Heart left ventricle (tissue), 16 donors: Measurements from ENCODE around the gene DHRS4L2. TPM values are rescaled to one million over a fixed set of nuclear protein-coding genes. Genes with fewer than 3 reads are reported as not detected.
A peak's percentile ranks its signal among the peaks of the same experiment; 100 is the strongest.
"Not testable (repeated sequence)": the region's sequence is repeated elsewhere in the genome, so short reads cannot be mapped to it uniquely, and the experiment has no call there.

Source experiments
- ATAC-seq, 4 donors: fragments of 200-7000 bp; cut with Tn5 transposase; one replicate each; pipeline ENCODE4 v1.9.1; 2020 to 2022; ENCODE audit warnings: moderate library complexity in 4 of 4, mild to moderate bottlenecking in 3 of 4, moderate number of reproducible peaks in 1 of 4
- DNase-seq, 5 donors: peaks; one replicate each; pipeline ENCODE4 v3.0.0-alpha.2; 2020
- H3K27ac ChIP-seq, 12 donors: fragments of 200-600 bp; sonication (generic) in 4 of 12; one replicate each; pipeline versions ENCODE4 v1.5.0 to v1.8.0; 2016 to 2022; ENCODE audit warnings: mild to moderate bottlenecking in 2 of 12
- H3K27me3 ChIP-seq, 9 donors: fragments of 200-600 bp; sonication (generic) in 2 of 9; one replicate each; pipeline versions ENCODE4 v1.5.1 to v1.8.0; 2016 to 2022; ENCODE audit warnings: mild to moderate bottlenecking in 3 of 9
- H3K36me3 ChIP-seq, 9 donors: fragments of 200-600 bp; sonication (generic) in 2 of 9; one replicate each; pipeline versions ENCODE4 v1.5.0 to v1.8.0; 2018 to 2022; ENCODE audit warnings: mild to moderate bottlenecking in 2 of 9
- H3K4me1 ChIP-seq, 12 donors: fragments of 200-600 bp; sonication (generic) in 4 of 12; one replicate each; pipeline versions ENCODE4 v1.5.0 to v1.8.0; 2016 to 2022; ENCODE audit warnings: mild to moderate bottlenecking in 3 of 12
- H3K4me3 ChIP-seq, 12 donors: fragments of 200-600 bp; sonication (generic) in 4 of 12; one replicate each; pipeline versions ENCODE4 v1.5.0 to v1.8.0; 2017 to 2022; ENCODE audit warnings: mild to moderate bottlenecking in 9 of 12, moderate library complexity in 4 of 12
- H3K9me3 ChIP-seq, 12 donors: fragments of 200-600 bp; sonication (generic) in 4 of 12; one replicate each; pipeline versions ENCODE4 v1.5.0 to v1.8.0; 2016 to 2022; ENCODE audit warnings: mild to moderate bottlenecking in 1 of 12
- POLR2A ChIP-seq, 2 donors: fragments of 450-650 bp; IDR thresholded peaks; one replicate each; pipeline ENCODE4 v1.6.1; 2017; ENCODE audit warnings: antibody characterized with exemption in 2 of 2, mild to moderate bottlenecking in 2 of 2, moderate library complexity in 2 of 2
- WGBS, 4 donors: extraction: QIAGEN DNeasy Blood & Tissue Kit in 2 of 4; methylation state at CpG; one replicate each; pipeline versions ENCODE4 v1.1.5 to v1.1.7; 2013 to 2018; 5-methylcytosine and 5-hydroxymethylcytosine counted together
- intact Hi-C, 10 donors: fragments of 100-400 bp; cut with DNase I; formaldehyde crosslinking; loops; one replicate each; pipeline versions ENCODE4 v1.11.1 to v1.14.2; 2022
- polyA plus RNA-seq, 2 donors: library from polyadenylated mRNA; stranded (reverse); fragments of 200-250 nt; gene quantifications; one replicate each; pipeline ENCODE4 v1.2.3, GENCODE V29; 2013
- total RNA-seq, 9 donors: library from RNA; depleted of rRNA in 2 of 9; stranded (reverse); fragments of >200 nt in 2 of 9; fragmentation: NEBNext Ultra II Directional in 3 of 9; extraction: Animal tissue kit (Norgen Biotek cat#: 25700) in 3 of 9; gene quantifications; one replicate each; pipeline versions ENCODE4 v1.1.0 to v1.2.4, GENCODE V29; 2016 to 2023
- TF ChIP-seq, protein P1 (sequence below), 12 donors: fragments of 200-600 bp; sonication (generic) in 4 of 12; IDR thresholded peaks; one replicate each; pipeline versions ENCODE4 v1.5.0 to v1.8.0; 2018 to 2022; ENCODE audit warnings: antibody characterized with exemption in 12 of 12, mild to moderate bottlenecking in 5 of 12
- donor health status: ischemic (EF 13 %, LVEDD 7.1; RV severe dilation, severe dysfunction).
- donor health status: healthy with polysubstance abuse.
- donor health status: DM: no; HTN: yes; CAD: no.
- donor health status: DM: no; HTN: no; CAD: no.
- donor health status: ischemic (EF 25% LVEDD 6.9; RV normal size, moderate dysfunction).
- donor health status: ischemic (EF 25% LVEDD 5.7; RV mildly dilated, moderate dysfunction).
- donor health status: healthy.
- donor health status: DM: yes; HTN: yes; CAD: no.
- donor health status: ischemic (EF 35%, LVEDD 5.7; RV mildly dilated, moderate dysfunction).
- donor health status: nonischemic (EF 11% LVEDD 7.7; RV severe dilation, severe dysfunction).
- donor health status: DM: yes; HTN: yes; CAD: no.
- donor health status: PGD.
- donor health status: ischemic (EF 29% LVEDD 5.4; RV normal size, mild dysfunction).
- donor health status: nonischemic (EF 23%, LVEDD 6.1; RV moderate dilation, normal function).

The DHRS4L2 gene
- total and polyA plus RNA-seq, 11 donors: 17.9 to 65.9 (median 27.5) TPM

DNA sequence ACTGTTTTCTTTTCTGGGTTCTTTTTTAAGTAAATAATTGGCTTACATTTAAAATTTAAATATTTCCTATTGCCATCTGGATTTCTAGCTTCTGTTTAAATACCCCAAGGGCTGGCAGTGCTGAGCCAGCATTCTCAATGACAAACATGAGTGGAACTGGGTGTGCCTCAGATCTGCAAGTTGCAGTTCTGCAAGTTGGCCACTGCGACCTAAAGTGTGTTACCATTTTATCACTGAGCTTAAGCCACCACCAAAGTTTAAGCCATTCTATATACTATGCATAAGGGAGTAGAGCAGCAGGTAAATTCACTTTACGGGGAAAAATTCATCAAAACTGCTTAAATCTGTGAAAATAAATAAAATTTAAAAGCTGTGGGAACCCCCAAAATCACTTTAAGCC lies 11.5 kb upstream of the DHRS4L2 start:
- H3K27ac ChIP-seq, H3K4me1 ChIP-seq, H3K36me3 ChIP-seq, H3K27me3 ChIP-seq, H3K9me3 ChIP-seq, H3K4me3 ChIP-seq: not testable (repeated sequence)
- DNase-seq (peak in 1 of 5 donors; percentile 49), ATAC-seq (peak in 2 of 4 donors; percentile 69 to 79)
- TF ChIP-seq, protein P1, sequence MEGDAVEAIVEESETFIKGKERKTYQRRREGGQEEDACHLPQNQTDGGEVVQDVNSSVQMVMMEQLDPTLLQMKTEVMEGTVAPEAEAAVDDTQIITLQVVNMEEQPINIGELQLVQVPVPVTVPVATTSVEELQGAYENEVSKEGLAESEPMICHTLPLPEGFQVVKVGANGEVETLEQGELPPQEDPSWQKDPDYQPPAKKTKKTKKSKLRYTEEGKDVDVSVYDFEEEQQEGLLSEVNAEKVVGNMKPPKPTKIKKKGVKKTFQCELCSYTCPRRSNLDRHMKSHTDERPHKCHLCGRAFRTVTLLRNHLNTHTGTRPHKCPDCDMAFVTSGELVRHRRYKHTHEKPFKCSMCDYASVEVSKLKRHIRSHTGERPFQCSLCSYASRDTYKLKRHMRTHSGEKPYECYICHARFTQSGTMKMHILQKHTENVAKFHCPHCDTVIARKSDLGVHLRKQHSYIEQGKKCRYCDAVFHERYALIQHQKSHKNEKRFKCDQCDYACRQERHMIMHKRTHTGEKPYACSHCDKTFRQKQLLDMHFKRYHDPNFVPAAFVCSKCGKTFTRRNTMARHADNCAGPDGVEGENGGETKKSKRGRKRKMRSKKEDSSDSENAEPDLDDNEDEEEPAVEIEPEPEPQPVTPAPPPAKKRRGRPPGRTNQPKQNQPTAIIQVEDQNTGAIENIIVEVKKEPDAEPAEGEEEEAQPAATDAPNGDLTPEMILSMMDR (IDR thresholded peaks at IDR 0.05): peak in 7 of 12 donors; percentile 12 to 44 (median 26)
- intact Hi-C loops: loop anchor here in 2 of 10 donors (2.0 to 5.0 kb wide), 2 partner anchors 38 to 115 kb away; partner anchors contain the start of gene PCK2 (in 1 of the 2)
- 51 to 88% (median 70%) methylated on average over 2 of the region's 2 CpGs for WGBS, 4 donors

DNA sequence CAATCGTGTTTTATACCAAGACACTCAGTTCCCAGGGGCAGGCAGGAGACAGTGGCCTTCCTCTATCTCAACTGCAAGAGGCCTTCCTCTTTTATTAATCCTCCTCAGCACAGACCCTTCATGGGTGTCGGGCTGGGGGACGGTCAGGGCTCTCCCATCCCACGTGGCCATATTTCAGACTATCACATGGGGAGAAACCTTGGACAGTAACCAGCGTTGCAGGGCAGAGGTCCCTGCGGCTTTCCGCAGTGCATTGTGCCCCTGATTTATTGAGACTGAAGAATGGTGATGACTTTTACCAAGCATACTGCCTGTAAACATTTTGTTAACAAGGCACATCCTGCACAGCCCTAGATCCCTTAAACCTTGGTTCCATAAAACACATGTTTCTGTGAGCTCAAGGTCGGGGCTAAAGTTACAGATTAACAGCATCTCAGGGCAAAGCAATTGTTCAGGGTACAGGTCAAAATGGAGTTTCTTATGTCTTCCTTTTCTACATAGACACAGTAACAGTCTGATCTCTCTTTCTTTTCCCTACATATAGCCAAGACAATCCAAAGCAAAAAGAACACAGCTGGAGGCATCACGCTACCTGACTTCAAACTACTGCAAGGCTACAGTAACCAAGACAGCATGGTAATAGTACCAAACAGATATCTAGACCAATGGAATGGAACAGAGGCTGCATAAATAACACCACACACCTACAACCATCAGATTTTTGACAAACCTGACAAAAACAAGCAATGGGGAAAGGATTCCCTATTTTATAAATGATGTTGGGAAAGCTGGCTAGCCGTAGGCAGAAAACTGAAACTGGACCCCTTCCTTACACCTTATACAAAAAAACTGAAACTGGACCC lies 6.5 kb upstream of the DHRS4L2 start:
- H3K4me1 ChIP-seq: peaks cover 0 to 11% (median 0%) of the 10 kb centered on the region in 12 donors
- WGBS, 4 donors: 88 to 93% (median 92%) methylated on average over 9 to 10 of the region's 10 CpGs
- intact Hi-C loops: loop anchor here in 1 of 10 donors (10.0 kb wide), 1 partner anchor 113 kb away; the partner anchor contains the start of gene PCK2
- not testable (repeated sequence) for DNase-seq, H3K4me3 ChIP-seq, H3K27ac ChIP-seq, H3K27me3 ChIP-seq, ATAC-seq, H3K9me3 ChIP-seq, H3K36me3 ChIP-seq

DNA sequence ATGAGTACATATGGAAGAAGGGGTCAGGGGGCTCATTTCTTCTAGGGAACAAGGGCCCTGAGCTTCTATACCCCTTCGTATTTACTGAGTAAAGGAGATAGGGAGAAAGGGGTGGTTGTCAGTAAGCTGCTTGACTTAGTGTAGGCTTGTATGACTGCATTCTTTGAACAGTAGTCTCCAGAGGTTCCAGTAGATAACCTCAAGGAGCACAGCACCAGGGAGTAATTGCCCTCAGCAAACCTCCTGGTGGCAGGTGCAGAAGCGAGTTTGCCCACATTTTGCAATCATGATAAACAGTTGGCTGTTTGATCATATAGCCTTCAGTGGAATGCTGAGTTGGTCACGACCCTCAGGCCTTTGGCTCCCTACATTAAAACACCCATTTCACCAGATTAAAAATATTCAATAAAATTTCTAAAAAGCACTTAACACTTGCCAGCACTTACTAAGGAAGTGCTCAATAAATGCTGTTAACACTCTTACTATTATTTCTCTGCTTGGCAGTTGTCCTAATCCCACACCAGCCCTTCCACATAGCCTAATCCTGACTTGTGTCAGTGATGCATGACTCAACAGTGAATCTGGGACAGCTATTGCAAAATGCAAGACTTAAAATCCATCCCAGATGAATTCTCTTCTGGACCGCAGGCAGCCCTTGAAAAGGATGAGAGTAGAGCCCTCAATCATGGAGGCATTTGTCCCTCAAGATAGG lies 3.7 kb upstream of the DHRS4L2 start:
- no peaks in the 10 kb centered on the region for H3K9me3 ChIP-seq
- ATAC-seq (peak in 3 of 4 donors; percentile 20 to 54 (median 30)), DNase-seq (peak in 3 of 5 donors; percentile 20 to 43 (median 36))
- no peak for TF ChIP-seq POLR2A (IDR thresholded peaks at IDR 0.05)
- TF ChIP-seq, protein P1 (IDR thresholded peaks at IDR 0.05): no peak
- H3K27ac ChIP-seq: peak overlapping the region in 2 of 12 donors; percentile 17 to 38
- no peaks in the 10 kb centered on the region for H3K27me3 ChIP-seq
- no peak overlapping the region for H3K4me3 ChIP-seq
- H3K4me1 ChIP-seq: peaks cover 0 to 25% (median 11%) of the 10 kb centered on the region in 12 donors
- no peaks in the 10 kb centered on the region for H3K36me3 ChIP-seq
- whole genome bisulfite sequencing, 4 donors: 73 to 86% (median 82%) methylated on average over 4 of the region's 4 CpGs
- intact Hi-C loops: loop anchor here in 4 of 10 donors (5.0 to 10.0 kb wide), 4 partner anchors 47 to 110 kb away; partner anchors contain the start of gene PCK2 (in 2 of the 4)

DNA sequence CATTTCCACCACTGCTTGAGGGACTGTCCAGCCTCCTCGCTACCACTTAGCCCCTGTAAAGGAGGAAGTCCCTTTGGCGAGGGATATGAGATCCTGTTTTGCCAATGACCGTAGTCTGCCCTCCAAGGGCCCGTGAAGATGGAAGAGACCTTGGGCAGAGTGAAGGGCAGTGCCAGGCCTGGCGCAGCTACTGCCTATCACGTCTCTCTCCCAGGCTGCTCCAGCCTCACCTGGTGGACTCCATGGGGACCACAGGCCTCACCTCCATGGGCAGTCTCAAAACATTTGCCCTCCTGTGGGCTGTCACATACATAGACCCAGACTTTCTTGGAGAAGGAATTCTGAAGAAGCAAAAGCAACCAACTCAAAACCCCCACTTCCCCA lies 514 bp upstream of the DHRS4L2 start:
- WGBS, 4 donors: 69 to 75% (median 74%) methylated on average over 6 of the region's 6 CpGs; no CpG with 5 or more reads in 1 of the 4 donors

DNA sequence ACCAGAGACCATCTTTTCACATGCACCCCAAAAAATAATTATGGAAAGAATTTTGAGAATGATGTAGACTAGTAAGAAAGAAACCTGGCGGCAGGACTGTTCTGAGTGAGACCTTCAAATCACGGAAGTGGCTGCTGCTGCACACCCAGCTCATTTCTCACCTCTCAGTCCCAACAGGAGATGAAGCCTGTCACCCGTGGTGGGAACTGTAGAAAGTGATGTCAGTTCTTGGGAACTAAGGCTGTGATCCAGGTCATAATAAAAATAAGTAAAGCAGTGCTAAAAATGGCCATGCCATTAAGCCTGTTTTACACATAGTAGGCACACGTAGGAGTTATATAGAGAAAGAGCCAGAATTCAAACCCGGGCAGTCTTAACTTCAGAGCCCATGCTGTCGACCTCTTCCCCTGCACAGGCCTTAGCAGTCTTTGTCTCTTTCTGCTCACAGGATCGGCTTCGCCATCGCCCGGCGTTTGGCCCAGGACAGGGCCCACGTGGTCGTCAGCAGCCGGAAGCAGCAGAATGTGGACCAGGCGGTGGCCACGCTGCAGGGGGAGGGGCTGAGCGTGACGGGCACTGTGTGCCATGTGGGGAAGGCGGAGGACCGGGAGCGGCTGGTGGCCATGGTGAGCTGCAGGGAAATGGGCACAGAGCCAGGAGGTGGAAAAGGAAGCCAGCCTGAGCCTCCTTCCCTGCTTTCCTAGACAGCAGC lies 1.2 kb downstream of the DHRS4L2 start:
- peak overlapping the region in 2 of 12 donors; percentile 57 to 62 for H3K4me3 ChIP-seq
- intact Hi-C loops: loop anchor here in 4 of 10 donors (5.0 to 10.0 kb wide), 4 partner anchors 42 to 105 kb away; partner anchors contain the start of gene PCK2 (in 2 of the 4)
- not testable (repeated sequence) for H3K36me3 ChIP-seq, H3K9me3 ChIP-seq, H3K27me3 ChIP-seq
- peak overlapping the region in 1 of 12 donors; percentile 78 for H3K27ac ChIP-seq
- H3K4me1 ChIP-seq: peaks cover 0 to 32% (median 11%) of the 10 kb centered on the region in 12 donors
- DNase-seq (peak; percentile 28 to 67 (median 61)), ATAC-seq (peak in 3 of 4 donors; percentile 12 to 22 (median 17))
- 67 to 76% (median 72%) methylated on average over 20 to 21 of the region's 21 CpGs for WGBS, 4 donors

More for the DNA sequence above, 514 bp upstream of the DHRS4L2 start:
- peak overlapping the region; percentile 13 to 82 (median 76) for H3K27ac ChIP-seq
- peak; percentile 0 to 19 (median 10) for ATAC-seq
- H3K4me3 ChIP-seq: peak overlapping the region in 11 of 12 donors; percentile 22 to 64 (median 55)
- intact Hi-C loops: loop anchor here in 4 of 10 donors (5.0 to 10.0 kb wide), 4 partner anchors 44 to 107 kb away; partner anchors contain the start of gene PCK2 (in 2 of the 4)
- peaks cover 0 to 34% (median 11%) of the 10 kb centered on the region in 12 donors for H3K4me1 ChIP-seq
- H3K9me3 ChIP-seq, H3K36me3 ChIP-seq, H3K27me3 ChIP-seq: not testable (repeated sequence)
- DNase-seq: peak in 1 of 5 donors; percentile 27

DNA sequence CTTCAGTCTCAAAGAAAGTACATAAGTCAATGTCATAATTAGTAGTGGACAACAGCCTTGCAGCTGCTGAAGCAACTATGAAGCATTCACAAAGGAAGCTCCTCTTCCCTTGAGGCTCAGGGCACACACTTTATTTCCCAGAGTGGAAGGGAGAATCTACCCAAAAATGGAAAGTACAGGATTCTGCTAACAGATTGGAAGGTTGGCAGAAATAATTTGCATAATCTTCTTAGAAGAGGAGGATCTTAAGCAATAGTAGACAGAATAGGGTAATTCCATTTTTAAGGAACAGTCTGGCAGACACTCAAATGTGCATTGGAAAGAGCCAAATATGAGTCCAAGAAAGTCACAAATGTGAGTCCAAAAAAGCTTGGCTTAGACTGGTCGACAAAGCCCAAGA lies 2.2 kb downstream of the DHRS4L2 start:
- H3K4me3 ChIP-seq, ATAC-seq, H3K9me3 ChIP-seq, DNase-seq, H3K27me3 ChIP-seq, intact Hi-C loops, H3K36me3 ChIP-seq, H3K27ac ChIP-seq: not testable (repeated sequence)
- 89 to 92% (median 92%) methylated on average over 1 of the region's 1 CpG for WGBS, 4 donors
- H3K4me1 ChIP-seq: peaks cover 0 to 23% (median 11%) of the 10 kb centered on the region in 12 donors

DNA sequence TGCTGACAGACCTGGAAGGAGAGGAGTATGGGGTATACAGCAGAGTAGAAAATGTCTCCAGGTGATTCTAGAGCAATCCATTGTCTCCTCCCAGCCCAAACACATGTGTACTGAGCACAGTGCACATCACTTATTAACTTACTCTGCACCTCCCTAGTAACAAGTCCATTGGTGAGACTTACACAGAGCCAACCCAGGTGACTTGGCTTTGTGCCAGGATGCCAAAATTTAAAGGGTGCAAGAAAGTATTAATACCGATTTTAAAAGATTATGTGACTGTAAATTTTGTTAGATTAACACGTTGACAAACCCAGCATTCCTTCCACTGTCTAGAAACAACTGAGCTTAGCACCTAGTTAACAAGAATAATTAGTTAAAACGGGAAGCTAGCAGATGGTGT lies 4.3 kb downstream of the DHRS4L2 start:
- H3K9me3 ChIP-seq, H3K36me3 ChIP-seq, H3K27ac ChIP-seq, H3K4me3 ChIP-seq, intact Hi-C loops, ATAC-seq, DNase-seq, H3K27me3 ChIP-seq: not testable (repeated sequence)
- H3K4me1 ChIP-seq: peaks cover 0 to 23% (median 11%) of the 10 kb centered on the region in 12 donors
- WGBS, 4 donors: 77 to 87% (median 87%) methylated on average over 3 of the region's 3 CpGs

DNA sequence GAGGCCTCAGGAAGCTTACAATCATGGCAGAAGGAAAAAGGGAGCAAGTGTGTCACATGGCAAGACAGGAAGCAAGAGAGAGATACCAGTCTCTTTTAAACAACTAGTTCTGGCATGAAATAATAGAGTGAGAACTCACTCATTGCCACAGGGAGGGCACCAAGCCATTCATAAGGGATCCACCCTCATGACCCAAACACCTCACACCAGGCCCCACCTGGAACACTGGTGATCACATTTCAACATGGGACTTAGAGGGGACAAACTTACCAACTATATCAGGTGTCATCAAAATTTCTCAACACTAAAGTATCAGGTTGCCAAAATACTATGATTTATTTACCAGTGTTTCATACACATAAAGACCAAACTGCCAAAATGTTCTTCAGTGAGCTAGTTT lies 7.3 kb downstream of the DHRS4L2 start:
- intact Hi-C loops, H3K9me3 ChIP-seq, H3K4me3 ChIP-seq, H3K27ac ChIP-seq, ATAC-seq, DNase-seq, H3K36me3 ChIP-seq, H3K4me1 ChIP-seq, H3K27me3 ChIP-seq: not testable (repeated sequence)
